NCI-H128 (cell line): Measurements from ENCODE around the gene SMIM1.

Experiments used
- DNase-seq: peaks from one replicate; lab custom pipeline; 2025; ENCODE audit not compliant: unreplicated experiment; lab: John Stamatoyannopoulos, UW

Gene SMIM1, protein sequence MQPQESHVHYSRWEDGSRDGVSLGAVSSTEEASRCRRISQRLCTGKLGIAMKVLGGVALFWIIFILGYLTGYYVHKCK

GRCh38 chr1:3772715-3773571, at the start of gene SMIM1:
Gene SMIM1 (plus strand): TSS chr1:3772749. CDS start chr1:3775374, 2,625 bp downstream.
- no peak for DNase-seq

DNA sequence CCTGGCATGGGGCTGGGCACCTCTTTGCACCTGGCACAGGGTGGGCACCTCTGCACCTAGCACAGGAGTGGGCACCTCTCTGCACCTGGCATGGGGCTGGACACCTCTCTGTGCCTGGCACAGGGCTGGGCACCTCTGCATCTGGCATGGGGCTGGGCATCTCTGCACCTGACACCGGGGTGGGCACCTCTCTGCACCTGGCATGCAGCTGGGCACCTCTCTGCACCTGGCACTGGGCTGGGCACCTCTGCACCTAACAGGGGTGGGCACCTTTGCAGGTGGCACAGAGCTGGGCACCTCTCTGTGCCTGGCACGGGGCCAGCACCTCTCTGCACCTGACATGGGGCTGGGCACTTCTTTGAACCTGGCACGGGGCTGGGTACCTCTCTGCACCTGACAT, 49.7 kb upstream of the SMIM1 start:
- DNase-seq: no peak

DNA sequence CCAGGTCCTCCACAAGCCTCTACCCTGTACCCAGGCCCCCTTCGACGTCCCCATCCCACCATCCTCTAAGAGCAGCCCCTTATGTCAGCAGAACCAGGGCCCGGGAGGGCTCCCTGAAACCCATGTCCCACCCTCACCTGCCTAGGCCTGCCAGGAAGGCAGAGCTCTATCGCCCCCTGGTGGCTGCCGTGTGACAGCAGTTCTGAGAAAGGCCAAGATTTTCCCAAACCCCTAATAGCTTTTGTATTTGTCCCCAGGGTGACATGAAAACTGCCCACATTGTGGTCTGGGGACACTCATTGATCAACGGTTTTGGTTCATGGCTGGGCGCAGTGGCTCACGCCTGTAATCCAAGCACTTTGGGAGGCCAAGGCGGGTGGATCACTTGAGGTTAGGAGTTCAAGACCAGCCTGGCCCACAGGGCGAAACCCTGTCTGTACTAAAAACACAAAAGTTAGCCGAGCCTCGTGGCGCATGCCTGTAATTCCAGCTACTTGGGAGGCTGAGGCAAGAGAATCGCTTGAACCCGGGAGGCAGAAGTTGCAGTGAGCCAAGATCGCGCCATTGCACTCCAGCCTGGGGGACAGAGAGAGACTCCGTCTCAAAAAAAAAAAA, 48.0 kb upstream of the SMIM1 start:
- DNase-seq: peak; percentile 18

DNA sequence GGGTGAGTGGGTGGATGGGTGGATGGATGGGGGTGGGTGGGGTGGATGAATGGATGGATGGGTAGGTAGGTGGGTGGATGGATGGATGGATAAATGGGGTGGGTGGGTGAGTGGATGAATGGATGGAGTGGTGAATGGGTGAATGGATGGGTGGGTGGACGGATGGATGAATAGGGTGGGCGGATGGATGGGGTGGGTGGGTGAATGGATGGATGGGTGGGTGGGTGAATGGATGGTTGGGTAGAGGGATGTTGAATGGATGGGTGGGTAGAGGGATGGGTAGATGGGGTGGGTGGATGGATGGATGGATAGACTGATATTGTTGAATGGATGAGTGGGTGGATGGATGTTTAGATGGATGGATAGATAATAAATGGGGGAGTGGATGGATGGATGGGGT, 47.2 kb upstream of the SMIM1 start:
- no peak for DNase-seq

DNA sequence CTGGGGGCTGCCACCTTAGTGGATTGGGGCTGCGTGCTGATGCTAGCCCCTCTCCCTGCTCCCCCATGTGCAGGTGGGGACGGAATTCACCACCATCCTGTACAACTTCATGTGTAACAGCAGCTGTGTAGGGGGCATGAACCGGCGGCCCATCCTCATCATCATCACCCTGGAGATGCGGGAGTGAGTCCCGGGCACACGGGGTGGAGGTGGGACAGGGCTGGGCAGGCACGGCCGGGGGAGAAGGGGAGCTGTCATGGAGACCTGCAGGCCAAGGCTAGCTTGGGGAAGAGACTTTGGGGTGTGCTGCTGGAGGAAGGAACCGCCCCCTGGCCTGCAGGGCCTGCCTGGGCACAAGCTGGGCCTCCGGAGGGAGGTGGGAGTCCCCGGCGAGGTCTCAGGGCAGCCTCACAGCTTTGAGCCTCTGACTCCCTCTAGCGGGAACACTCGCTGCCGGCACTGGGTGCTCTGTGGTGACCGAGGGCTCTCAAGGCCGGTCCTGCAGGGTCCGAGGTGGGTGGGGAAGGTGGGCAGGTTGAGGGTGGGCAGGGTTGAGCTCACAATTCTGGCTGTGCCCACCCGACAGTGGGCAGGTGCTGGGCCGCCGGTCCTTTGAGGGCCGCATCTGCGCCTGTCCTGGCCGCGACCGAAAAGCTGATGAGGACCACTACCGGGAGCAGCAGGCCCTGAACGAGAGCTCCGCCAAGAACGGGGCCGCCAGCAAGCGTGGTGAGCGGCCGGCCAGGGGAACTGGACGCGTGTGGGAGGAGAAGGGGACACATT, 45.3 kb upstream of the SMIM1 start:
- DNase-seq: no peak

DNA sequence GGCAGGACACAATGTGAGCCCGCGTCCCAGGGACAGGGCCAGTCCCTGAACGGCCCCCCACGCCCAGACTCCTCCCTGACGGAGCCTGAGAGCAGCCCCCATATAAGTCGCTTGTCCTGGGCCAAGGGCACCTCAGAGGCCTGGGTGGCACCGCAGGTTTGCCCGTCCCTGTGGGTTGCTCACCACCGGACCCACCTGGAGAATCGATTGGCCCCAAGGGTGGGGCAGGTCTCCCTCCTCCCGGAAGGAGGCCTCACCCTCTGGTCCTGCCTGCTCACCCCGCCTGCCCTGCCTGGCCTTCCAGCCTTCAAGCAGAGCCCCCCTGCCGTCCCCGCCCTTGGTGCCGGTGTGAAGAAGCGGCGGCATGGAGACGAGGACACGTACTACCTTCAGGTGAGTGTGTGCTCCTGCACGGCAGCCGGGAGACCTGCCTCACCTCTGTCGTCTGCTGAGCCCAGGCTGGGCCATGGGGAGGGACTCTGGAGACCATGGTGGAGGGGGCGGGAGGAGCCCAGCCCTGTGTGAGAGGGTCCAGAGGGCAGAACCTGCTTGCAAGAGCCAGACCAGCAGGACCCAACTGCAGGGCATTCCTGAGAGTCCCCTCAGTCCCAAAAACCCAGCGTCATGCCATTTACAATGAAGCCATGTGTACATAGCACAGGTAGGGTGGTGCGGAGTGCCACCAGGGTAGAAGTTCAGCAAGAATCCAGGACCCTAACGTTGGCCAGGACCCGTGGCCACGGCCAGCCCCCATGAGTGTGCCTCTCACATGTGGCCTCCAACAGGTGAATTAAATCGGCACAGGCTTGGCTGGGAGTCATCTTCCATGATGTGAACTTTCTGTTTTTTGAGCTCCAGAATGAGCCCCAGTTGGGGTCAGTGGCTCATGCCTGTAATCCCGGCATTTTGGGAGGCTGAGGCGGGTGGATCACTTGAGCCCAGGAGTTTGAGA, 44.4 kb upstream of the SMIM1 start:
- DNase-seq: no peak

DNA sequence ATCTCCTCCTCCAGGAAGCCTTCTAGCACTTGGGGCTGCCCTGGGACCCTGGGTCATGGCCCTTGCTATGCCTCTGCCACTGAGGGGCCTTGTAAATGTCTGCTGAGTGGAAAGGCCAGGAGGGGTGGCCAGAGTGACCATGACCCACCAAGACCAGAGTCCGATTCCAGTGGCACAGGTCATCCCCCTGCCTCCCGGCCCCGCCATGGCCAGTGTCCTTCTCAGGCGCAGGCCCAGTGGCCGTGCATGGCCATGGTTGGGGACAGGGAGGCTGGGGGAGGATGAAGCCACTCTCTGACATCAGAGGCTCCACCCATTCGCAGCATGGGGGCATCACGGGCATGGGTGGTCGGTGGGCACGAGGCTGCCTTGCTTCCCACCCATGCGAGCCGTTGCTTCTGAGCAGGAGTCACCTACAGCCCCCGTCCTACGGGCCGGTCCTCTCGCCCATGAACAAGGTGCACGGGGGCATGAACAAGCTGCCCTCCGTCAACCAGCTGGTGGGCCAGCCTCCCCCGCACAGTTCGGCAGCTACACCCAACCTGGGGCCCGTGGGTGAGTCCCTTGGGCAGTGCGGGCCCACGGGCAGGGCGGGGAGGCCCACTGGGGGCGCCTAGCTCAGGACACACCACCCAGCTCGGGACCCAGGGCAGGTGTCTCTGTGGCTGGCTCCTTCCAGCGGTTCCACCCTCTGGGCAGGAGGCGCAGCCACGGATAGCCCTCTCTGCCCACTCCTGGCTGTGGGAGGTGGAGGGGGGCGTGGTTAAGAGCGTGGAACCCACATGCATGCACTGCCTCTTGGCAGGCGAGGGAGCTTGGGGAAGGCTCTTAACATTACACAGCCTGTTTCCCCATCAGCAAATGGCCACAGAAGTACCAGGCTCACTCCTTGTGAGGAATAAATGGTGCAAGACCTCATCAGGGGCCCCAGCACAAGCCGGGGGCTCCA, 42.7 kb upstream of the SMIM1 start:
- no peak for DNase-seq

GRCh38 chr1:3730543-3731247, 41.9 kb upstream of the SMIM1 start:
- DNase-seq: no peak

DNA sequence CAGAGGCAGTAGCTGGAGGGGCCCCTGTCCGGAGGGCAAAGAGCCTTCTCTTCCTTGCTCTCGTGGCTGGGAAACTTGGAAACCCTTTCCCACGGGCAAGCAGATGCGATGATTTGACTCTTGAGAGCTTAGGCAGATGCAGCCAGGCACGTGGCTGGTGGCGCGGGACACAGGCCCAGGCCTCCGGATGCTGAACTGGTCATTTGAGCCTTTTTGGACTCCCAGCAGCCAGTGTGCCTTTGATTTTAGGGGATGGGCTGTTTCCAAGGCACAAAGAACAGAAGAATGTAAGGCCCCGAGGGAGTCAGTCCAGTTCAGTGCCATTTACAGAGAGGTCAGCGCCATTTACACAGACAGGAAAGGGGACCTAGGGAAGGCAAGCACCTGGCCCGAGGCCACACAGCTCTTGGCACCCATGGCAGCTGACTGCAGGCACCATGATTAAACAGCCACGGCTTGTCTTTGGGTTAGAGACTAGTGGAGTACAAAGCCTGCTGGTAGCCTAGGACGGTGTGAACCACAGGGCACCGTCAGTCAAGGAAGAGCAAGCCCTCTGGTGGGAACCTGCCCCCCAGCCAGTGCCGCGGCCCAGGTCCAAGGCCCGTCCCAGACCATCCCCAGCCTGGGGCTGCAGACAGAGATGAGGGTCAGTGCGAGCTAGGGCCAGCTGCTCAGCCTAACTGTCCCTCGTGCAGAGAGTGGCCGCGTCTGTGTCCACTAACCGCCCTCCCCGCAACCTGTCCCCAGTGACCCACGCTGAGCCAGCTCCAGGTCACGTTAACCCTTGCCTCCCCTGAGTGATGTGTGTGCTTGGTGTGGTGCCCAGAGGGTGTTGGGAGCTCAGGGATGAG, 40.7 kb upstream of the SMIM1 start:
- DNase-seq: no peak

DNA sequence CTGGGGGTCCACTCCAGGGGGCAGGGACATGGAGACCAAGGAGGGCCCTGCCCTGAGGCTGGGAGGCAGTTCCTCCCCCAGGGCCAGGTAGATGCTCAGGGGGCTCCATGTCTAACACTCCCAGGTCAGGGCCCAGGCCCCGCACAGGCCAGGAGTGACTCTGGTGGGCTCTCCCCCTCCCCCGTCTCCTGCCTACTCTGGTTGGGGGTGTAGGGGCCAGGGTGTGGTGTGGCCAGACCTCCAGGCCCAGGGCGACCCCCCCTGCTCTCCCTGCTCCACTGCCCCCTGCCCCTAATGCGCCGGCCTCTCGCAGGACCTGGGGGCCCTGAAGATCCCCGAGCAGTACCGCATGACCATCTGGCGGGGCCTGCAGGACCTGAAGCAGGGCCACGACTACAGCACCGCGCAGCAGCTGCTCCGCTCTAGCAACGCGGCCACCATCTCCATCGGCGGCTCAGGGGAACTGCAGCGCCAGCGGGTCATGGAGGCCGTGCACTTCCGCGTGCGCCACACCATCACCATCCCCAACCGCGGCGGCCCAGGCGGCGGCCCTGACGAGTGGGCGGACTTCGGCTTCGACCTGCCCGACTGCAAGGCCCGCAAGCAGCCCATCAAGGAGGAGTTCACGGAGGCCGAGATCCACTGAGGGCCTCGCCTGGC, 40.0 kb upstream of the SMIM1 start:
- DNase-seq: no peak

GRCh38 chr1:3733094-3733882, 39.3 kb upstream of the SMIM1 start:
- no peak for DNase-seq

- DNase-seq: no peak
These were observed 38.5 kb upstream of the SMIM1 start for GRCh38 chr1:3733883-3734589.

DNA sequence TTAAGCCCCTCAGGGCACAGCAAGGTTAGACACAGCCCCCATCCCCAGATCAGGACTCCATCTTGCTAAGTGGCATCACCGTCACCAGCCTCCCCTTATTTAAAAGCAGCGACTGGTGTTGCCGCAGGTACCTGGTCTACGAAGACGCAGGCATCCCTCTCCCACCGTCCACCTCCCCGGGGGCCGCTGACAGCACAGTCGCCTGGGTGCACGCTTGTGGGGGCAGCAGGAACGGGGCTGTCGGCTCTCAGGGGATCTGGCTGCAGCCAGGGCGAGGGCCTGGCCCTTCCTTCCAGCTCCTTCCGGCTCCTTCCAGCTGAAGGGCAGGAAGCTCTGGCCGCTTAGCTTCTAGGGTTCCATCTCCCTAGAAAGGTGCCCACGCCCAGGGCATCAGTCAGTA, 37.9 kb upstream of the SMIM1 start:
- DNase-seq: no peak

DNA sequence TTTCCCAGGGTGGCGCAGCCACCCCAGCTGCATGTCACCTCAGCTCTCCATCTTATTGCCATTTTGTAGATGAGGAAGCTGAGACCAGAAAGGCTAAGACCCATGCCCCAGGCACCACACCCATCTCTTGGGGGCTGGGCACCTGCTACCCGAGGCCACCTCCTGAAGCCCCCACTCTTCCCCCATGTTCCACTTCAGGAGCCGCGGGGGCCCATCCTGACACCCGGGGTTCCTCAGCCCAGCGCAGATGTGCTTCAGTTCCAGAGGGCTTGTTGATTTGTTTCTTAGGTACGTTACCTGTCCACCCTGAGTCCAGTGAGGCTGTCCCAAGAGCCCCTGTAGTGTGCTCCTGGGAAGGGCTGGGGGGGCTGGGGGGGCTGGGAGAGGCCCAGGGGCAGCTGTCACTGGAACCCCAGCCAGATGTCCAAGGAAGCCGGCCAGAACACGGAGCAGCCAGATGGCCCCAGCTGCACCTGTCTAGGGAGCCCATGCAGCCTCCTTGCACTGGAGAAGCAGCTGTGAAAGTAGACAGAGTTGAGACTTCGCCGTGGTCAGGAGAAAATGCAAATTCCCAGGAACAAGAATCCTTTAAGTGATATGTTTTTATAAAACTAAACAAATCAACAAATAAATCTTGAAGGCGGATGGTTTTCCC, 37.4 kb upstream of the SMIM1 start:
- no peak for DNase-seq

- no peak for DNase-seq
These were observed 36.9 kb upstream of the SMIM1 start for GRCh38 chr1:3735688-3736087.
